ENCODE results near the gene TTBK2.

The TTBK2 gene

DNA sequence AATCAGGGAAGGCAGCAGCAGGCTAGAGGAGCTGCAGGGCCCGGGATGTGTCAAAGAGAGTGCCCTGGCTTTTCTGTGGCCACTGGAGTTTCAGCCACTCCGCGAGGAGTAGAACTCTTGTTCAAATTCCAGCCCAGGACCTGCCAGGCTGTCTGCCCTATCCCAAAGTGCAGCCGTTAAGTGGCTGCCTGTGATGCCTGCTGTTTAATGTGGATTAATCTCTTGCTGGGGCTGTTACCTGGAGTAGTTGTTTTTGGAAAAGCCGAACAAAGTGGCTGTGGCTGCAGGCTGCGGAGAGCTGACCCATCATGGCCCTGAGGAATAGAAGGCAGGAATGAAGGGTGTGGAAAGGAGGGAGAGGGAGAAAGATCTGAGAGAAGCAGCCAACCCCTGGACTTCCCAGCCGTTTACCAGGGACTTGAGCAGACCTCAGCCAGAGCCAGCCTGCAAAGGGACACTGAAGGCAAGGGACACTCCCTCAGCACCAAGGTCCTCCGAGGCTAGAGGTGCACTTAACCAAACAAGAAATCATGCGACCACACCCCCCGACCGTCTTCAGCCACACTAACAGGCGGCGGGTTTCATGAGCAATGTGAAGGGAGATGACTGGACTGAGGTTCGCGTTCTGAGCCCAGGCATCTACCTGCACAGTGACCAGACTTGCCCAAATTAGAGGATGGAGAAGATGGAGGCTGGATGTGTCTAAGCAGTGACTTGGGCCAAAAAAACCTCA is 188.3 kb downstream of the TTBK2 start:
- H3K4me3 ChIP-seq (ENCODE audit: low read length), result no peak overlapping the region
- DNase-seq (ENCODE audit: low read depth), result no peak
- TF ChIP-seq, protein P1, sequence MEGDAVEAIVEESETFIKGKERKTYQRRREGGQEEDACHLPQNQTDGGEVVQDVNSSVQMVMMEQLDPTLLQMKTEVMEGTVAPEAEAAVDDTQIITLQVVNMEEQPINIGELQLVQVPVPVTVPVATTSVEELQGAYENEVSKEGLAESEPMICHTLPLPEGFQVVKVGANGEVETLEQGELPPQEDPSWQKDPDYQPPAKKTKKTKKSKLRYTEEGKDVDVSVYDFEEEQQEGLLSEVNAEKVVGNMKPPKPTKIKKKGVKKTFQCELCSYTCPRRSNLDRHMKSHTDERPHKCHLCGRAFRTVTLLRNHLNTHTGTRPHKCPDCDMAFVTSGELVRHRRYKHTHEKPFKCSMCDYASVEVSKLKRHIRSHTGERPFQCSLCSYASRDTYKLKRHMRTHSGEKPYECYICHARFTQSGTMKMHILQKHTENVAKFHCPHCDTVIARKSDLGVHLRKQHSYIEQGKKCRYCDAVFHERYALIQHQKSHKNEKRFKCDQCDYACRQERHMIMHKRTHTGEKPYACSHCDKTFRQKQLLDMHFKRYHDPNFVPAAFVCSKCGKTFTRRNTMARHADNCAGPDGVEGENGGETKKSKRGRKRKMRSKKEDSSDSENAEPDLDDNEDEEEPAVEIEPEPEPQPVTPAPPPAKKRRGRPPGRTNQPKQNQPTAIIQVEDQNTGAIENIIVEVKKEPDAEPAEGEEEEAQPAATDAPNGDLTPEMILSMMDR (conservative IDR thresholded peaks at IDR 0.05; ENCODE audit: low read length), result no peak

DNA sequence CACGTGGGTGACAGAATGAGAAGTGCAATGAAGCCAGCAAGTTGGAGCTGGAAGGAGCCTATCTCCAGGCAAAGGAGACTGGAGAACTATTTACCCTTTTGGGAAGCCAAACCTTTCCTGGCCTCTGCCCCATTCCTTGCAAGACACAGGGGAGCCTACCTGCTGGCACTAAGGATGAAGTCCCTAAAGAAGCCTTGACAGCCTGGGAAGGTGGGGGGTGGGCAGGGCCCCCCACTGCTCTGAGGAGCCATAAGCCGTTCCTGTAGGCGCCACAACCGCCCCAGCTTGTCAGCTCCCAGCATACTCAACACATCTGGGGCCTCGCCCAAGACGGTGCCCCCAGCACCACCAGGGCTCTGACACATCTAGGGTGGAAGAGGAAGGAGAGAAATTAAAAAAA is 189.1 kb downstream of the TTBK2 start:
- no peak overlapping the region for H3K4me3 ChIP-seq (ENCODE audit: low read length)
- TF ChIP-seq, protein P1 (conservative IDR thresholded peaks at IDR 0.05; ENCODE audit: low read length), result no peak
- no peak for DNase-seq (ENCODE audit: low read depth)

DNA sequence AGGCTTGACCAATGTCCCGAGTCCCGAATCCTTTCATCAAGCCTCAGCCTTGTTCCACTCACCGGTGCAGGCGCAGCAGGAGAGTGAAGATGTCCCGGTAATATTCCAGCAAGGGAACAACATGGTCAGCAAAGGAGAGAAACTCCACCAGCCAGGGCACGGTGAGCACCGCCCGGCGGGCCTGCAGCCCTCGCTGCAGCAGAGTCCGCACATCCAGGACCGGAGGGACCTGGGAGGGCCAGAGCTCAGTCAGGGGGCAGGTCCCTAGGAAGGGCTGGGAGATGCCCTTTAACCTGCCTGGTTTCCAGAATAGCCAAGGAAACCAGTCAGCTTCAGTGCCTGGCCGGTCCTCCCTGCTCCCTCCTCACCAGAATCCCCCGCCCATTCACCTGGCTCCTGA is 190.0 kb downstream of the TTBK2 start:
- H3K4me3 ChIP-seq (ENCODE audit: low read length), result no peak overlapping the region
- TF ChIP-seq, protein P1 (conservative IDR thresholded peaks at IDR 0.05; ENCODE audit: low read length), result no peak

DNA sequence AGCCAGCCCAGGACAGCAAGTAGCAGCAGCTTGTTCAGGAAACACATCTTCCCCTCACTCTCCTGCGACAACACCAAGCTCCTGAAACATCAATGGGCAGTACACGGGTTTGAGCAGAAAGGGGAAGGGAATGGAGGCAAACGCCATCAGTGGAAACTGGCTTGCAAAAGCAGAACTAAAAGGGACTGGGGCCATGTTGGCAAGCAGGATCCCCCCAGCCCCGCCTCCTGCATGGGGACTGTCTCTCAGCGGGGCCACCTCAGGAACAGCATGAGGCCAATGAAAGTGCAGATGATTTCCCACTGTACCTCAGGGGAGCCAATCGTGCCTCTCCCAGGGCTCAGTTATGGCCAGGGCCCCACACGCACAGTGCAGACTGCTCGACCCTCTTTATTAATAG is 190.4 kb downstream of the TTBK2 start:
- TF ChIP-seq, protein P1 (conservative IDR thresholded peaks at IDR 0.05; ENCODE audit: low read length), result no peak
- H3K4me3 ChIP-seq (ENCODE audit: low read length), result no peak overlapping the region
- no peak for DNase-seq (ENCODE audit: low read depth)

More for the DNA sequence above, 190.0 kb downstream of the TTBK2 start:
- DNase-seq (ENCODE audit: low read depth), result no peak

DNA sequence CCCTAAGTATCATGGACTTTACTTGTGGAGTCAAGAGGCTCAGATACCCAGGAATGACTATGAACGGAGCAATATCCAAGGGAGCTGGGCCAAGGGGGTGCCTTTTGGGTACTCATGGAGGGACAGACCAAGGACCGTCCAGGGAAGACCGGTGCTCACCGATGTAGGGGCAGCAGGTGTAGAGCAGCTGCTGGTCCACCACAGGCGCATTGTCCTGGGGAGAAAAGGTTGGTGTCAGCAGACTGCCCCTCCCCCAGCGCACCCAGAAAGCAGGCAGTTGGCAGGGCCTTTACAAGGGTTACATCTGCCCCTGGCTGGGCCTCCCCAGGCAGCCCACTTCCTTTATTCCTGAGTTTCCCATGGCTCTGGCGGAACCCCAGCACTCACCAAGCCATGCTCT is 191.2 kb downstream of the TTBK2 start:
- TF ChIP-seq, protein P1 (conservative IDR thresholded peaks at IDR 0.05; ENCODE audit: low read length), result no peak
- no peak for DNase-seq (ENCODE audit: low read depth)
- H3K4me3 ChIP-seq (ENCODE audit: low read length), result no peak overlapping the region

DNA sequence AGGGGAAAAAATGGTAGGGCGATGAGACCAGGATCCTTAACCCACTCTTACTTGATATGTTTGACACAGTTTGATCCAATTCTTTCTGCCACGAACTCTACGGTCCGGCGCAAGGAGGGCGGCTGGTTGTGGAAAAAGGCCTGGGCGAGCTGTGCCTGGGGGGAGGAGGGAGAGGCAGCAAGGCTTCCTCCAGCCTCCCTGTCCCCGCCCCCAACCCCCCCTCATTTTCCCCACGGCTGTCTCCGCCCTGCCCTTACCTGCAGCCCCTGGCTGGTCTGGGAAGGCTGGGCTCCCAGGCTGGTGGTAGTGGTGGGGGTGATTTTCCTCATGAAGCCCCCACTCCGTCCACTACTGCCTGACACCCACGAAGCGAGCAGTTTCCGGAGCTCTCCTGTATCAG is 191.6 kb downstream of the TTBK2 start:
- no peak overlapping the region for H3K4me3 ChIP-seq (ENCODE audit: low read length)
- TF ChIP-seq, protein P1 (conservative IDR thresholded peaks at IDR 0.05; ENCODE audit: low read length), result no peak
- no peak for DNase-seq (ENCODE audit: low read depth)

DNA sequence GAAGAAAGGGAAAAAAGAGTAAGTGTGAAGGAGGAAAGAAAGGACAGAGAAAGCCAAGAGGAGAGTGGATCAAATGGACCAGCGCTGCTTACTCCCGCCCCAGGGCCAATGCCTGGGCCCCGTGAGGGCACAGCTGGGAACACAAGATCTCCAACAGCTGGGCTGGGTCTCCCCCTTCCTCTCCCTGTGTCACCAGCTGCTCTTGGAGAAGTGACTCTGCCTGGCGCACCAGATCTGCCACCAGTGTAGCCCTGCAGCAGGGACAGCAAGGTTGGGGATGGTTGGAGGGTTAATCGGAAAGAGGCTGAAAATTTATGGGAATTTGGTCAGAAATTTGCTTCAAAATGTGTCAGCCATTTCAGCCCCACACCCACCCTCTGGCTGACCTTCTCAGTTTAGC is 192.0 kb downstream of the TTBK2 start:
- TF ChIP-seq, protein P1 (conservative IDR thresholded peaks at IDR 0.05; ENCODE audit: low read length), result no peak
- no peak overlapping the region for H3K4me3 ChIP-seq (ENCODE audit: low read length)
- DNase-seq (ENCODE audit: low read depth), result no peak

Data from AG10803 (cell line).